AG04450 (cell line): ENCODE data around the gene SDC4. TPM values are rescaled to one million over a fixed set of nuclear protein-coding genes. Genes with fewer than 3 reads are reported as not detected.

Experiments used
- CTCF ChIA-PET: fragments of 300-600, 350-600 bp; formaldehyde crosslinking; extraction: SDS; loops from one replicate; lab custom pipeline; 2022; ENCODE audit warnings: antibody characterized with exemption, inconsistent platforms; lab: Charles Lee
- POLR2A ChIA-PET: fragments of 350-600 bp; formaldehyde crosslinking; extraction: SDS; loops from one replicate; lab custom pipeline; 2021; ENCODE audit warnings: antibody characterized with exemption, inconsistent platforms; lab: Yijun Ruan, JAX
- DNase-seq: peaks from one replicate; pipeline ENCODE4 v3.0.0-alpha.2; 2011; ENCODE audit warnings: low read depth, low spot score
- H3K27ac ChIP-seq: one replicate; pipeline ENCODE4 v1.5.1; 2012; ENCODE audit warnings: low read depth, low read length, control low read depth
- H3K27me3 ChIP-seq: one replicate; pipeline ENCODE4 v1.6.0; 2012; ENCODE audit warnings: low read length; ENCODE audit not compliant: control insufficient read depth, insufficient read depth
- H3K4me3 ChIP-seq: 2 replicates; pipeline ENCODE4 v1.5.1; 2011; ENCODE audit warnings: mild to moderate bottlenecking, low read depth, low read length, control low read depth
- H3K9me3 ChIP-seq: 2 replicates; pipeline ENCODE4 v1.5.1; 2012; ENCODE audit warnings: low read length; ENCODE audit not compliant: control insufficient read depth, insufficient read depth
- polyA plus RNA-seq: library from polyadenylated mRNA; depleted of rRNA; stranded (reverse); fragments of >200 nt; gene quantifications from 2 replicates; pipeline ENCODE4 v1.2.3, GENCODE V29; 2011
- TF ChIP-seq, protein P1 (sequence below): IDR thresholded peaks from 2 replicates; pipeline ENCODE4 v1.5.1; 2011; ENCODE audit warnings: low read depth, low read length, control low read depth, inconsistent platforms

Gene SDC4
- polyA plus RNA-seq, 1 experiment: 177 TPM

DNA sequence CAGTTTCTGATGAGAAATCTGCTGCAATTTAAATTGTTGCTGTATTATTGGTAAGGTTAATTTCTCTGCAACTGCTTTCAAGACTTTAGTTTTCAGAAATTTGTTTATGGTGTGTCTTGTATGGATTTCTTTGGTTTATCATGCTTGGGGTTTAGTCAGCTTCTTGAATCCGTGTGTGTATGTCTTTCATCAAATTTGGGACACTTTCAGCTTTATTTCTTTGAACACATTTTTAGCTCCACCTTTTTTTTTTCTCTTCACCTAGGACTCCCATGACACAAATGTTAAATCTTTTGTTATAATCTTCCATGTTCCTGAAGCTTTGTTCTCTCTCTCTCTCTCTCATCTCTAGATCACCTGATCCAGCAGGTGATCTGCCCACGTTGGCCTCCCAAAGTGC, 43.3 kb upstream of the SDC4 start:
- TF ChIP-seq, protein P1, sequence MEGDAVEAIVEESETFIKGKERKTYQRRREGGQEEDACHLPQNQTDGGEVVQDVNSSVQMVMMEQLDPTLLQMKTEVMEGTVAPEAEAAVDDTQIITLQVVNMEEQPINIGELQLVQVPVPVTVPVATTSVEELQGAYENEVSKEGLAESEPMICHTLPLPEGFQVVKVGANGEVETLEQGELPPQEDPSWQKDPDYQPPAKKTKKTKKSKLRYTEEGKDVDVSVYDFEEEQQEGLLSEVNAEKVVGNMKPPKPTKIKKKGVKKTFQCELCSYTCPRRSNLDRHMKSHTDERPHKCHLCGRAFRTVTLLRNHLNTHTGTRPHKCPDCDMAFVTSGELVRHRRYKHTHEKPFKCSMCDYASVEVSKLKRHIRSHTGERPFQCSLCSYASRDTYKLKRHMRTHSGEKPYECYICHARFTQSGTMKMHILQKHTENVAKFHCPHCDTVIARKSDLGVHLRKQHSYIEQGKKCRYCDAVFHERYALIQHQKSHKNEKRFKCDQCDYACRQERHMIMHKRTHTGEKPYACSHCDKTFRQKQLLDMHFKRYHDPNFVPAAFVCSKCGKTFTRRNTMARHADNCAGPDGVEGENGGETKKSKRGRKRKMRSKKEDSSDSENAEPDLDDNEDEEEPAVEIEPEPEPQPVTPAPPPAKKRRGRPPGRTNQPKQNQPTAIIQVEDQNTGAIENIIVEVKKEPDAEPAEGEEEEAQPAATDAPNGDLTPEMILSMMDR: no peak
- H3K9me3 ChIP-seq: no peaks in the 10 kb centered on the region
- POLR2A ChIA-PET: no interaction called here
- CTCF ChIA-PET: interaction anchor here (0.5 to 2.6 kb wide), 3 partner anchors 18 to 380 kb away, joined by 3 to 15 read pairs (median 6); no protein-coding TSS in a partner anchor
- no peak overlapping the region for H3K4me3 ChIP-seq
- no peaks in the 10 kb centered on the region for H3K27me3 ChIP-seq
- no peak overlapping the region for H3K27ac ChIP-seq
- DNase-seq: no peak

DNA sequence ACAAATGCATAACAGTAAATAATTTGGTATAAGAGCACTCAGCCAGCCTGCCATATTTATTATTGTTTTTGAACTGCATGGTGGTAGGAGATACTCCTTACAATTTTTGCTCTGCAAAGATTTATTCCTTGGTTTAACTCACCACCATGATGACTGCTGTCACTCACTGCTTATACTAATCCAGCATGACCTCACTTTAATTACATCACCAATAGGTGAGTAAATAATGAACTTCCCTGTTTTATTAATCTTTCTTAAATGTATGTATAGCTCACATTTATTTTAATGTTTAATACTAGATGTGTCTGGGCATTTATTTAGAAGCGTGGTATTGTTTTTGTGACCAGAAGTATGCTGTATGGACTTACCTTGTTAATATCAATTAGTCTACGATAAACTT, 42.7 kb upstream of the SDC4 start:
- Histone ChIP-seq H3K27me3 (no peaks in the 10 kb centered on the region), H3K27ac (no peak overlapping the region), H3K9me3 (no peaks in the 10 kb centered on the region), H3K4me3 (no peak overlapping the region)
- TF ChIP-seq, protein P1: no peak
- CTCF ChIA-PET: interaction anchor here (1.2 to 2.6 kb wide), 2 partner anchors 17 to 381 kb away, joined by 3 to 15 read pairs; no protein-coding TSS in a partner anchor
- POLR2A ChIA-PET: no interaction called here
- no peak for DNase-seq

DNA sequence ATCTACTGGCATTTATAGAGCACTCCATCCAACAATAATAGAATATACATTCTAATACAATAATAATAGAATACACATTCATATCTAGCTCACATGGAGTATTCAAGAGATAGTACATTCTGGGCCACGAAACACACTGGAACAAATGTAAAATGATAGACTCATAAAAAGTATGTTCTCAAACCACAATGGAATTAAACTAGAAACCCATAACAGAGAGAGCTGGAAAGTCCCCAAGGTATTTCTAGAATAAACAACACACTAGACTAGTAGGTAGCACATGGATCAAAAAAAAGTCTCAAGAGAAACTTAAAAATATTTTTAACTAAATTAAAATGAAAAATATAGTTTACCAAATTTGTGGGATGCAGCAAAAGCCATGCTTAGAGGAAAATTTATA, 39.0 kb upstream of the SDC4 start:
- TF ChIP-seq, protein P1: no peak
- Histone ChIP-seq H3K27me3 (no peaks in the 10 kb centered on the region), H3K9me3 (no peaks in the 10 kb centered on the region), H3K4me3 (no peak overlapping the region), H3K27ac (no peak overlapping the region)
- DNase-seq: no peak
- ChIA-PET CTCF (interaction anchor here (1.0 to 2.8 kb wide), 3 partner anchors 14 to 75 kb away, joined by 3 to 27 read pairs (median 9); no protein-coding TSS in a partner anchor), POLR2A (no interaction called here)

DNA sequence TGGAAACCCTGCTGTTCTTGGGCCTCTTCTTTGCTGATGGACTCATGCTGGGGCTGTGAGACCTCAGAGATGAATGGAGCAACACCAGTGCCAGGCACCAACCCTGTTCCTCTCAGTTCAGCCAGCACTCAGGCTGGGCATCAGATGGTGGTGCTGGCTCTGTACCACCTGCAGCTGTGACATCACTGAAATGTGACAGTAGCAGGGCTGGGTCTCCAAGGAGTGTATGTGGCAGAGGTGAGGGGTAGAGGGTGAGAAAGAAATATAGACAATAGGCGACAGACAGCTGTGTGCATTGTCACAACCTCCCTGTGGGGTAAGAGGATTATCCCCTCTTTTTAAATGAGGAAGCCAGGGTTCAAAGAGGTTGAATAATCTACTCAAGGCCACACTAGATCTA, 30.0 kb upstream of the SDC4 start, which contains the start of gene TP53TG5:
TP53TG5 (minus strand) TSS at position 135 of the 400 bp plus-strand sequence; CDS start at position 46, 89 bp downstream.
- Histone ChIP-seq H3K4me3 (no peak within 1 kb of the TSS), H3K27ac (no peak within 1 kb of the TSS), H3K9me3 (no peaks in the 10 kb centered on the region), H3K27me3 (no peaks in the 10 kb centered on the region)
- ChIA-PET CTCF (interaction anchor here (9.9 kb wide), 1 partner anchor 57 kb away, joined by 194 read pairs; no protein-coding TSS in a partner anchor), POLR2A (no interaction called here)
- DNase-seq: no peak
- TF ChIP-seq, protein P1: no peak

DNA sequence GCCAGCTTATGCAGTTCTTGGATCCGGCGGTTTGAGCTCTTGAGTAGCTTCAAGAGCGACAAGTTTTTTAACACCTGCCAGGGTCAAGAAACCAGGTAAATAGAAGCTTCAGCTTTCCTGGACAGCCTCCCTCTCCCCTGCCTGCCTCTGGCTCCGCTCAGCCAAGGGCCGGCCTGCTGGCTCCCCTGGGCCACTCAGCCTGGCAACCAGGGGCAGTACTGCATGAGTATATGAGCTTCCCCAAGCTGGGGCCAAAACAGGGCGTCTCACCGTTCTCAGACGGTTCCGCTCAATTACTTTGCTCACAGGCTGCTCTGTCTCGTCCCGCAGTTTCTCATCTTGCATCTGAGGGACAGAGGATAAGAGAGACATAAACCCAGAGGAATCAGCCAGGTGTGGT, 29.0 kb upstream of the SDC4 start:
- TF ChIP-seq, protein P1: no peak
- DNase-seq: no peak
- Histone ChIP-seq H3K27me3 (no peaks in the 10 kb centered on the region), H3K4me3 (no peak overlapping the region), H3K27ac (no peak overlapping the region), H3K9me3 (no peaks in the 10 kb centered on the region)
- POLR2A ChIA-PET: no interaction called here
- CTCF ChIA-PET: interaction anchor here (0.9 to 9.9 kb wide), 2 partner anchors 35 to 58 kb away, joined by 5 to 194 read pairs; no protein-coding TSS in a partner anchor
